Fibroblast of lung (primary cell): ENCODE results near the gene LPIN1. TPM values are rescaled to one million over a fixed set of nuclear protein-coding genes. Genes with fewer than 3 reads are reported as not detected.

Source experiments
- DNase-seq, 2 donors: peaks; one replicate each; pipeline versions ENCODE4 v3.0.0 to v3.0.0-alpha.2; 2010; ENCODE audit warnings: low read depth in 2 of 2
- H2AFZ ChIP-seq: 2 replicates; pipeline ENCODE4 v1.5.1; 2012; ENCODE audit warnings: low read length, control low read depth, inconsistent platforms
- H3K27ac ChIP-seq: 2 replicates; pipeline ENCODE4 v1.5.1; 2011; ENCODE audit warnings: low read length, control low read depth; ENCODE audit not compliant: insufficient read depth
- H3K27me3 ChIP-seq: 2 replicates; pipeline ENCODE4 v1.5.1; 2011; ENCODE audit warnings: mild to moderate bottlenecking, low read length; ENCODE audit not compliant: control insufficient read depth, insufficient read depth
- H3K36me3 ChIP-seq: 2 replicates; pipeline ENCODE4 v1.5.1; 2011; ENCODE audit warnings: low read length; ENCODE audit not compliant: control insufficient read depth, insufficient read depth
- H3K4me1 ChIP-seq: 2 replicates; pipeline ENCODE4 v1.5.1; 2011; ENCODE audit warnings: low read length; ENCODE audit not compliant: control insufficient read depth, insufficient read depth; ENCODE audit errors: extremely low read depth
- H3K4me2 ChIP-seq: 2 replicates; pipeline ENCODE4 v1.5.1; 2011; ENCODE audit warnings: low read length, control low read depth; ENCODE audit not compliant: insufficient read depth; ENCODE audit errors: extremely low read depth
- H3K4me3 ChIP-seq, 4 experiments: fragments of 200-600 bp in 1 of 4; sonication (generic) in 1 of 4; replicated peaks in 1 of 4; 2 replicates each; pipeline ENCODE4 v1.5.1; 2011 to 2016; ENCODE audit warnings: low read length in 4 of 4, low read depth in 3 of 4, mild to moderate bottlenecking in 3 of 4, control low read depth in 2 of 4, inconsistent platforms in 1 of 4, mixed read lengths in 1 of 4; ENCODE audit not compliant: insufficient read depth in 1 of 4; ENCODE audit errors: control extremely low read depth in 1 of 4
- H3K79me2 ChIP-seq: 2 replicates; pipeline ENCODE4 v1.5.1; 2012; ENCODE audit warnings: mild to moderate bottlenecking, low read length, inconsistent platforms; ENCODE audit not compliant: control insufficient read depth, insufficient read depth
- H3K9ac ChIP-seq: 2 replicates; pipeline ENCODE4 v1.5.1; 2011; ENCODE audit warnings: mild to moderate bottlenecking, low read length, control low read depth; ENCODE audit not compliant: insufficient read depth
- H3K9me3 ChIP-seq: 2 replicates; pipeline ENCODE4 v1.5.1; 2012; ENCODE audit warnings: low read depth, low read length; ENCODE audit not compliant: control insufficient read depth, insufficient read depth
- H4K20me1 ChIP-seq: 2 replicates; pipeline ENCODE4 v1.5.1; 2011; ENCODE audit warnings: low read length; ENCODE audit not compliant: control insufficient read depth, insufficient read depth; ENCODE audit errors: extremely low read depth
- EZH2 ChIP-seq: IDR thresholded peaks from 2 replicates; pipeline ENCODE4 v1.5.1; 2012; ENCODE audit warnings: low read length, control low read depth, mild to moderate bottlenecking; ENCODE audit errors: missing control alignments
- polyA plus RNA-seq, 2 donors: library from polyadenylated mRNA; depleted of rRNA in 1 of 2; stranded (reverse) in 1 of 2; unstranded in 1 of 2; fragments of >200 nt; gene quantifications; 2 replicates each; pipeline ENCODE4 v1.2.1, GENCODE V29; 2011 to 2012; ENCODE audit warnings: missing spikeins in 1 of 2
- total RNA-seq: library from RNA; depleted of rRNA; stranded (reverse); fragments of >200 nt; gene quantifications from 2 replicates; pipeline ENCODE4 v1.2.1, GENCODE V29; 2014
- TF ChIP-seq, protein P1 (sequence below), 2 donors: IDR thresholded peaks in 1 of 2; conservative IDR thresholded peaks in 1 of 2; 1 replicate in 1 of 2; 2 replicates in 1 of 2; pipeline ENCODE4 v1.5.1; 2011 to 2012; ENCODE audit warnings: low read length in 2 of 2, control low read depth in 1 of 2, inconsistent platforms in 1 of 2, low read depth in 1 of 2, mild to moderate bottlenecking in 1 of 2

The LPIN1 gene
- total and polyA plus RNA-seq, 2 donors (not counting 1 experiment from before 2014, with no cell fraction given), result 87.8 to 205 TPM

DNA sequence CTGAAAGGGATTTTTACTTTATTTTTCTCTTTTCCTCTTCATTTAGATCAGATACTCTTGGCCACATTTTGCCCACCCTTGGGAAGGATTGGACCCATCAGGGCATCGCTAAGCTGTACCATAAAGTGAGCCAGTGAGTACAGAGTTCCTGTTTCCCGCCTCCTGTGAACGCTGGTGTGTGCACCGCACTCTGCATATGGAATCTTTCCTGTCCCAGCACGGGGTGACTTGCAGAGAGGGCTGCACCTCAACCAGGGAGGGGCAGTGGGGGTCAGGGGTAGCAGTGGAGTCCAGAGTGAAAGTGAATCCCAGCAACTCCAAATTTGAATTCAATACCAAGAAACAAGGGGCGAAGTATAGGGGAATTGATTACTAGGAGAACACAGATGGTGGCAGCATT is 58.6 kb downstream of the LPIN1 start:
- no peak overlapping the region for H3K9ac ChIP-seq
- no peak for DNase-seq
- no peak overlapping the region for H2AFZ ChIP-seq
- no peaks in the 10 kb centered on the region for H3K79me2 ChIP-seq
- no peak for TF ChIP-seq EZH2
- TF ChIP-seq, protein P1, sequence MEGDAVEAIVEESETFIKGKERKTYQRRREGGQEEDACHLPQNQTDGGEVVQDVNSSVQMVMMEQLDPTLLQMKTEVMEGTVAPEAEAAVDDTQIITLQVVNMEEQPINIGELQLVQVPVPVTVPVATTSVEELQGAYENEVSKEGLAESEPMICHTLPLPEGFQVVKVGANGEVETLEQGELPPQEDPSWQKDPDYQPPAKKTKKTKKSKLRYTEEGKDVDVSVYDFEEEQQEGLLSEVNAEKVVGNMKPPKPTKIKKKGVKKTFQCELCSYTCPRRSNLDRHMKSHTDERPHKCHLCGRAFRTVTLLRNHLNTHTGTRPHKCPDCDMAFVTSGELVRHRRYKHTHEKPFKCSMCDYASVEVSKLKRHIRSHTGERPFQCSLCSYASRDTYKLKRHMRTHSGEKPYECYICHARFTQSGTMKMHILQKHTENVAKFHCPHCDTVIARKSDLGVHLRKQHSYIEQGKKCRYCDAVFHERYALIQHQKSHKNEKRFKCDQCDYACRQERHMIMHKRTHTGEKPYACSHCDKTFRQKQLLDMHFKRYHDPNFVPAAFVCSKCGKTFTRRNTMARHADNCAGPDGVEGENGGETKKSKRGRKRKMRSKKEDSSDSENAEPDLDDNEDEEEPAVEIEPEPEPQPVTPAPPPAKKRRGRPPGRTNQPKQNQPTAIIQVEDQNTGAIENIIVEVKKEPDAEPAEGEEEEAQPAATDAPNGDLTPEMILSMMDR (conservative IDR thresholded peaks at IDR 0.05 in 1 of 2, IDR thresholded peaks at IDR 0.05 in 1 of 2; ENCODE audit: low read depth in 1 of 2, low read length in 2 of 2), result no peak
- no peak overlapping the region for H3K4me3 ChIP-seq
- H3K4me2 ChIP-seq, result no peak overlapping the region
- H3K36me3 ChIP-seq, result peaks cover 29% of the 10 kb centered on the region
- no peak overlapping the region for H3K27ac ChIP-seq
- H3K27me3 ChIP-seq, result no peaks in the 10 kb centered on the region
- no peaks in the 10 kb centered on the region for H3K9me3 ChIP-seq
- no peaks in the 10 kb centered on the region for H4K20me1 ChIP-seq
- no peaks in the 10 kb centered on the region for H3K4me1 ChIP-seq

DNA sequence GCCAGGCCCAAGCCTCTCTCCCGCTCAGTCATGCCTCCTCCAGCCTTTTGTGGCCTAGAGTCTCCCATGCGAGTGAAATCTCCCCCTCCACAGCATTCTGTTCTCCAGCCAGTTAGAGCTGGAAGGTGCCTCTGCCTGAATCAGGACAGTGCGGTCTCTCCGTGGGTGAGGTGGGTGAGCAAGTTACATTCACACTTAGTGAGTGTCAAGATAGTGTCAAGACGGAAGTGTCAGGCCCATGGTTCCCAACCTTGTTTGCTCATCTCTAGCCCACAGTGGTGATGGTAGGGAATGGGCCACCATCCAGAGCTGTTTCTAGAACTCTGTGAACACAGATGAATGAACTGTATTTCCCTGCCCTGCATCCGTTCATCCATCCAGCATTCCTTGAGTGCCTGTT is 59.5 kb downstream of the LPIN1 start:
- Histone ChIP-seq H2AFZ (no peak overlapping the region), H3K4me3 (no peak overlapping the region), H3K9ac (no peak overlapping the region), H3K79me2 (no peaks in the 10 kb centered on the region), H3K36me3 (peaks cover 34% of the 10 kb centered on the region), H3K9me3 (no peaks in the 10 kb centered on the region), H3K4me2 (no peak overlapping the region), H4K20me1 (no peaks in the 10 kb centered on the region), H3K27ac (no peak overlapping the region), H3K4me1 (no peaks in the 10 kb centered on the region), H3K27me3 (no peaks in the 10 kb centered on the region)
- no peak for DNase-seq
- TF ChIP-seq EZH2, result no peak
- TF ChIP-seq, protein P1 (conservative IDR thresholded peaks at IDR 0.05 in 1 of 2, IDR thresholded peaks at IDR 0.05 in 1 of 2; ENCODE audit: low read depth in 1 of 2, low read length in 2 of 2), result no peak

DNA sequence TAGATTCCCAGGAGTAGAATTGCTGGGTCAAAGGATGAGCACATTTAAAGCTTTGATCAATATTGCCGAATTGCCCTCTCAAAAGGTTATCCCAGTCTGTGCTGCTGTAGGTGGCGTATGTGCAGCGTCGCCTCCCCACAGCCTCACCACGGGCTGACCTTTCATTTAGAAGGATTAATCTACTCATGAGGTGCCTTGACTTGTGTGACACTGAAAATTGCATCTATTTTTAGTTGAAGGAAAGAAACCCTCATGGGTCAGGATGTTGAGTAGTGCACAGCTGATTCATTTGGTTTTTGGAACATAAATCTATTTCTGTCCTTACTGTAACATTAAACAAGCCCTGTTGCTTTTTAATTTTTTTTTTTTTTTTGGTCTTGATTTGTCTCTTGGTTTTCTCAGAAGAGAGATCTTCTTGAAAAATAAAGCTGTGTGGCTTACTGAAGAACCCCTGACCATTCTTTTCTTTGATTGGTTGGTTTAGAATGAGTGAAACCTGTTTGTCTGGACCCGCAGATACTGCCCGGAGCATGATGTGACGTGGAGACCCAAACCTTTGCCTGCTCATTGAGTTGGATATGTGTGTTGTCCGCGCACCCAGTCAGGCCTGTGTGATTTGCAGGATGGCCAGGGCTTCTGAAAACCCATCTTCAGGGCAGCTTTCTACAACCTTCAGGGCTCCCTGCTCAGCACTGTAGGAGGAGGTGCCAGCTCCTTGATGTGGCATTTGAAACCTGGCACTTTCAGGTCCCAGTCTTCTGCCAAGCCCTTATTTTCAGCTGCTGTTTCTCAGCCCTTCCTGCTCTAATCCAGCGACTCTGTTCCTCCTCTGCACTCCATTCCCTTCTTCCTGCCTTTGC is 61.0 kb downstream of the LPIN1 start:
- Histone ChIP-seq H3K4me3 (no peak overlapping the region), H3K4me2 (no peak overlapping the region), H4K20me1 (no peaks in the 10 kb centered on the region), H3K4me1 (no peaks in the 10 kb centered on the region), H3K79me2 (no peaks in the 10 kb centered on the region), H2AFZ (no peak overlapping the region), H3K9ac (no peak overlapping the region), H3K27me3 (no peaks in the 10 kb centered on the region), H3K9me3 (no peaks in the 10 kb centered on the region), H3K36me3 (peaks cover 40% of the 10 kb centered on the region), H3K27ac (no peak overlapping the region)
- TF ChIP-seq, protein P1 (conservative IDR thresholded peaks at IDR 0.05 in 1 of 2, IDR thresholded peaks at IDR 0.05 in 1 of 2; ENCODE audit: low read depth in 1 of 2, low read length in 2 of 2), result no peak
- no peak for TF ChIP-seq EZH2
- peak in 1 of 2 donors; percentile 8 for DNase-seq
